Fibroblast of peridontal ligament (primary cell): Measurements from ENCODE around the gene SLC30A4.

ENCODE experiments used
- DNase-seq: peaks from one replicate; pipeline ENCODE4 v3.0.0-alpha.2; 2010; ENCODE audit errors: extremely low read depth

The SLC30A4 gene

DNA sequence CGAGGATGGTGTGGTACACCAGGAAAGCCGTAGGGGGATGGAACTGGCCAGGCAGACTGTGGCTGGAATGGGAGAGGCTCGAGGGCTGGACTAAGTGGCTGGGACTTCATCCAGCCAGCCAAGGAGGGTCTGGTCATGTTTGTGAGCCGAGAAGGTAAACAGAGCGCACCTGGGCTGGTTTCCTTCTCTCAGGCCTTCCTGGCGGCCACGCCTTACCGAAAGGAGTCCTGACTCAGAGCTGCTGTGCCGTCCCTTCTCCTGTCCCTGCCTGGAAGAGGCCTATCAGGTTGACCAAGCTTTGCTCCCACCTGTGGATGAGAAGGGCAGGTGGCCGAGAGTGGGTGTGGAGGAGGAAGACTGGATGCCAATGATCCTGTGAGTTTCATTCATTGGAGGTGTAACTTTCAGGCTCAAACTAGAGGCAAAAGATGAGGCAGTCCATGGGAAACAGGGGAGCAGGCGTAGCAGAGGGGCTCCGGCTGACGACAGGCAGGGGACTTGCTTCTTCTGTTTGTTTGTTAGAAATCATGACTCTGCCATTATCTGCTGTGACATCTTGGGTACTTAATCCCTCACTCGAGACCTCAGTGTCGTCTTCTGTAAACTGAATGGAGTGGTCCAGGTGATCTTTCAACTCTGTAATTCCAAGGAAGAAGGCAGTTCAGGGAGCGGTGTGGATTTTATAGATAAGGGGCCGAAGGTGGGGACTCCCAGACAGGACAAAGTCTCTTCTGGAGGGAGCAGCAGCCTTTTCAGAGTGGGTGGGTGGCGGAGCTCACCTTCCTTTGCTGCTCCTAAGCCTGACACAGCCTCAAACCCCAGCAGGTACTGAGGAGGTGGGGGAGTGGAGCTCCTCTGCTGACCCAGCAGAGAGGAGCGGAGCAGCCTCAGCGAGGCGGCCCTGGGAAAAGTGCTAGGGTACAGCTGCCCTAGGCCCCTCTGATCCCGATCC, 72.4 kb downstream of the SLC30A4 start:
- DNase-seq, result no peak

GRCh38 chr15:45449395-45449794, 73.2 kb downstream of the SLC30A4 start:
- no peak for DNase-seq

DNA sequence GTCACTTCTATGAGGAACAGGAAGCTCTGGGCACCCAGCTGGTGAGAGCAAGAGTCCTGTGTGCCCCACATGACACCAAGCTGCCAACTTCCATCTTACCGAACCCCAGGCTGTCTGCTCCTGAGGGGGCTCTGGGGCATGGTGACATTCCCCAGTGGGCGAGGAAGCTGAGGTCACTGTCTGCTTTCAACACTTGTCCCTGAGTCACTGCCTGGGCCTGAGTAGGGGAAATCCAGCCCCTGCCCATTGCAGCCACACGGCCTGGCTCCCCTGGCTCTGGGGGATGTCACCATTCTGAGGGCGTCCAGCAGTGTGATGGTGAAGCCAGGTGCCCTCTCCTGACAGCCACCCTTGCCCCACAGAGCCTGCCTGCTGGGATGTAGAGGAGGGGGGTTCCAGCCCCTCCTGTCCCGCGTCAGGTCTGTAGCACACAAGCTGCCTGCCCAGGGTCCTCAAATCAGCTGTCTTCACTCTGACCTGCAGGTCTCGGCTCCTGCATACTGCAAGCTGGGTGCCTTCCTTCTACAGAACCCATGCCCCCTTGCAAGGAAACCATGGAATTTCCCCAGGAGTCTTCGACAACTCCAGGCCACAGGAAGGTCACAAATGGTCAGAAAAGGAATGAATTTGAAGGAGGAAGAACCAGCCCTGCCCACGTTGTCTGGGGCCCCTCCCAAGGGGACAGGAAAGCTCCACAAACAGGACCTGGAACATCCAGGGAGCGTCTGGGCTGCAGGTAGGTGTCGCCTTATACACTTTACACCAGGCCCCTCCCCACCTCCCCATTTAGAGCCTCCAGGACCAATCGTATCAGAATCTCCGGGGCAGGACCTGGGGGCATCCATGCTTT, 74.3 kb downstream of the SLC30A4 start:
- DNase-seq, result no peak

DNA sequence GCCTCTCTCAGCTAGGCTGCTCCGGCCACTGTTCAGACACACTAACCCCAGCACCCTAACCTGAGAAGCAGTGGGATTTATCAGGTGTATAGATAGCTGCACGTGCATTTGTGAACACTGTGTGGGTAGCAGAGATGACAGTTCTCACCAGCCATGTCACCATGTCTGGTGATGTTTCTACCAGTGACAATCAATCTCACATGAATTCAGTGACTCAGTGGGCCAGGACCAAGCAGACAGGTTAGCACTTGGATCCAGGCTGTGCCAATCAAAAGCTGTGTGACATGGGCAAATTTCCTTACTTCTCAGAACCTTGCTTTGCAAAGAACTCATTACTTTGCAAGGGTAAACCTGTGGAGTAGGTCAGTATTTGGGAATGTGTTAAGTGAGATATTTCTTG, 78.9 kb downstream of the SLC30A4 start:
- DNase-seq, result no peak

GRCh38 chr15:45442507-45443135, 79.9 kb downstream of the SLC30A4 start:
- DNase-seq, result peak; percentile 86

GRCh38 chr15:45441686-45442085, 80.9 kb downstream of the SLC30A4 start:
- DNase-seq, result no peak

GRCh38 chr15:45441036-45441435, 81.5 kb downstream of the SLC30A4 start:
- DNase-seq, result no peak

DNA sequence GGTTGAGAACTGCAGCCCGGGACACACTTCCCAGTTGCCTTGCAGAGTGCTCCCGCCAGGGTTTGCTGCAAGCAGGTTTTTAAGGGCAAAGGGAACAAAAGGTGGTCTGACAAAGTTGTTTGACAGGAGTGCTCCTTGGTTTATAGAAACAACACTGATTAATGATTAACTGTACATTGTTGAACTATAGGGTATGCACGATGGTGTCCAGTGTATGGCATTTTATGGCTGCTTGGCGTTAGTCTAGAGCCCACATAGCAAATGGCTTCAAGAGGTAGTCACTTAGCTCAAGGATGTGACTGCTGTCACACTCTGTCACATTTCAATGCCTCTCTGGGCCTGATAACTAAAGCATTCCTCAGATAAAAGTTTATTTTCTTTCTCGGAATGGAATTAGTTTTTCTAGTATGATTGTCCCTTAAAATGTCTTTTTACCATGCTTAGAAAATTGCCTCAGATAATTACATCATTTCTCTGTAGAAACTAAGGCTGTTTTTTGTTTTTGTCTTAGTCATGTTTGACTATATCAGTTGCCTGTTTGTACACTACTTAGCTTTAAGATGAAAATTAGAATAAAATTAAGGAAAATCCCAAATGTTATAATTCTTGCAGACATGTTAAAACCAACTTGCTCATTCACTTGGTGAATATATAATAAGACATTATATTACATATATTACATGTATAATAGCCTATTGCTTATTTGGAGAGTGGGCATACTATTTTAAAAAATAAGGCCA, 82.9 kb downstream of the SLC30A4 start:
- DNase-seq, result no peak

GRCh38 chr15:45435124-45435903, 87.2 kb downstream of the SLC30A4 start:
- DNase-seq, result no peak

GRCh38 chr15:45434078-45434567, 88.4 kb downstream of the SLC30A4 start:
- DNase-seq, result no peak

GRCh38 chr15:45431511-45431910, 91.0 kb downstream of the SLC30A4 start:
- no peak for DNase-seq

DNA sequence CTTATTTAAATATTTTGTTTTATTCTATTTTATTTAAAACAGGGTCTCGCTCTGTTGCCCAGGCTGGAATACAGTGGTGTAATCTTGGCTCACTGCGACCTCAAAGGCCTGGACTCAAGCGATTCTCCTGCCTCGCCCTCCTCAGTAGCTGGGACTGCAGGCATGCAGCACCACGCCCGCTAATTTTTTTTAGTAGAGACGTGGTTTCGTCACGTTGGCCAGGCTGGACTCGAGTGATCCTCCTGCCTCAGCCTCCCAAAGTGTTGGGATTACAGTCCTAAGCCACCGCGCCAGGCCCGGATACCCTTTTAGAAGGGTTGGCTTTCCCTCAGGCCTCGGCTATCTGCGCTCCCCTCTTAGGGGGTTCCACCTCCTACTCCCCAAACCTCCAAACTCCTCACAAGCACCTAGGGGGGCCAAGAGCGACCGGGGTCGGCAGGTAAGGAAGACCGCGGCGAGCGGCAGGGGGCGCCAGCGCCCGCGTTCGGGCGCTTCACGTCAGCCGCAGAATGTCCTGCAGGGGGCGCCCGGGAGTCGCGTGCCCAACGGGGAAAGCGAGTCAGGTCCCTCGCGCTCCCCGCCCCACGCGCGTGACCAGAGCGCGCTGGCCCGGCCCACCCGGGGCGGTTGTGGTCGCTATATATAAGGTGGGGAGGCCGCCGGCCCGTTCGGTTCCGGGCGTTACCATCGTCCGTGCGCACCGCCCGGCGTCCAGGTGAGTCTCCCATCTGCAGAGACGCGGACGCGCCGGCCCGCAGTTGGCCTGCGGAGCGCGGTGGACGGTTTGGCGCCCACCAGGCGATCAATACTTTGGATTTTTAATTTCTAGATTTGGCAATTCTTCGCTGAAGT, 92.4 kb downstream of the SLC30A4 start:
- DNase-seq, result peak; percentile 58
